HepG2 (cell line): ENCODE results near the gene HARBI1.

Experiments
- ATF2 ChIP-seq: sonication (generic); formaldehyde crosslinking; IDR thresholded peaks from 2 replicates; pipeline ENCODE4 v1.4.0; 2020; ENCODE audit warnings: missing genetic modification reagents
- ATF3 ChIP-seq: sonication (generic); formaldehyde crosslinking; IDR thresholded peaks from 2 replicates; pipeline ENCODE4 v1.4.0; 2020; ENCODE audit warnings: missing genetic modification reagents
- ATRX ChIP-seq: sonication (generic); formaldehyde crosslinking; IDR thresholded peaks from 2 replicates; pipeline ENCODE4 v1.4.0; 2020; ENCODE audit warnings: missing genetic modification reagents, borderline replicate concordance
- CTCF ChIP-seq: sonication (generic); formaldehyde crosslinking; IDR thresholded peaks from 2 replicates; pipeline ENCODE4 v1.5.0; 2020; ENCODE audit warnings: mild to moderate bottlenecking, missing genetic modification reagents, moderate library complexity
- FOXP1 ChIP-seq, 2 experiments: fragments of 450-650 bp in 1 of 2; IDR thresholded peaks; 2 replicates each; pipeline ENCODE4 v1.6.1; 2017 to 2018; ENCODE audit warnings: antibody characterized with exemption in 1 of 2
- KDM1A ChIP-seq: IDR thresholded peaks from 2 replicates; pipeline ENCODE4 v1.6.1; 2016; ENCODE audit warnings: missing compliant biosample characterization
- RERE ChIP-seq: IDR thresholded peaks from 2 replicates; pipeline ENCODE4 v1.6.1; 2016; ENCODE audit warnings: low read depth, missing genetic modification reagents, missing compliant biosample characterization
- RXRA ChIP-seq: sonication (generic); formaldehyde crosslinking; IDR thresholded peaks from 2 replicates; pipeline ENCODE4 v1.5.1; 2020; ENCODE audit warnings: missing genetic modification reagents
- TCF12 ChIP-seq, 2 experiments: fragments of 450-650 bp in 1 of 2; sonication (generic) in 1 of 2; formaldehyde crosslinking in 1 of 2; IDR thresholded peaks; 2 replicates each; pipeline versions ENCODE4 v1.6.1 to v1.8.0; 2017 to 2022; ENCODE audit warnings: antibody characterized with exemption in 1 of 2, mild to moderate bottlenecking in 1 of 2, missing genetic modification reagents in 1 of 2, moderate library complexity in 1 of 2
- TIGD3 ChIP-seq: sonication (generic); formaldehyde crosslinking; IDR thresholded peaks from 2 replicates; pipeline ENCODE4 v1.5.1; 2020; ENCODE audit warnings: mild to moderate bottlenecking, missing genetic modification reagents, borderline replicate concordance
- TP53 ChIP-seq: sonication (generic); formaldehyde crosslinking; conservative IDR thresholded peaks from 2 replicates; pipeline ENCODE4 v1.4.0; 2020; ENCODE audit warnings: missing genetic modification reagents
- ZNF530 ChIP-seq: sonication (generic); formaldehyde crosslinking; IDR thresholded peaks from 2 replicates; pipeline ENCODE4 v1.5.0; 2020; ENCODE audit warnings: low read depth, mild to moderate bottlenecking, missing genetic modification reagents
- ZNF740 ChIP-seq: sonication (generic); formaldehyde crosslinking; IDR thresholded peaks from 2 replicates; pipeline ENCODE4 v1.4.0; 2020; ENCODE audit warnings: missing genetic modification reagents
- ZZZ3 ChIP-seq: sonication (generic); formaldehyde crosslinking; IDR thresholded peaks from 2 replicates; pipeline ENCODE4 v1.4.0; 2020; ENCODE audit warnings: missing genetic modification reagents, mild to moderate bottlenecking, borderline replicate concordance

GRCh38 chr11:46577058-46577457 lies 40.0 kb downstream of the HARBI1 start:
- TF ChIP-seq ATF2 (CRISPR knock-in tag) (no peak), ZNF530 (CRISPR knock-in tag) (no peak), KDM1A (no peak), CTCF (CRISPR knock-in tag) (no peak), TIGD3 (no peak), TP53 (CRISPR knock-in tag) (no peak), ZZZ3 (CRISPR knock-in tag) (no peak), RERE (CRISPR knock-in tag) (no peak), ZNF740 (CRISPR knock-in tag) (no peak), RXRA (CRISPR knock-in tag) (no peak), TCF12 (IDR thresholded peaks at IDR 0.05) (no peak), TCF12 (CRISPR knock-in tag; IDR thresholded peaks at IDR 0.05) (no peak), ATRX (no peak), FOXP1 (IDR thresholded peaks at IDR 0.05) (no peak), FOXP1 (CRISPR knock-in tag; IDR thresholded peaks at IDR 0.05) (no peak), ATF3 (CRISPR knock-in tag) (no peak)
